ENCODE data around the gene PPP3R1.

DNA sequence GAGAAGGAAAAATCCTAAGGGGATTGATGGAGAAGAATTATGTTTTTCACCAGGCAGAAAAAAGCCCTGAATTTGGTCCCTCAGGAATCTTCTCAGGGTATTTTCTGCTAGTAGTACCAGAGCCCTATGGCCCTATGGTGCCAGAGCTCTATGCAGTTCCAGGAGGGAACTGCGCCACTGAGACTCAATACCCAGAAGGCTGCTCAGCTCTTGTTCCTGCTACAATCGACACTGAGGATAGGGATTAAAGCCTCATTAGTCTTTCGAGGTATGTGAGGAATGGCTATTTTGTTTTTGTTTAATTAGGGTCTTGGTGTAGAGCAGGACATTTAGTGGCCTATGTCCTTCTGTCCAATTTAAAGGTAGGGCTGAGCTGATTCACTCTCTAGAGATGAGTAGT is 21.7 kb upstream of the PPP3R1 start:
- TF ChIP-seq, protein P1, sequence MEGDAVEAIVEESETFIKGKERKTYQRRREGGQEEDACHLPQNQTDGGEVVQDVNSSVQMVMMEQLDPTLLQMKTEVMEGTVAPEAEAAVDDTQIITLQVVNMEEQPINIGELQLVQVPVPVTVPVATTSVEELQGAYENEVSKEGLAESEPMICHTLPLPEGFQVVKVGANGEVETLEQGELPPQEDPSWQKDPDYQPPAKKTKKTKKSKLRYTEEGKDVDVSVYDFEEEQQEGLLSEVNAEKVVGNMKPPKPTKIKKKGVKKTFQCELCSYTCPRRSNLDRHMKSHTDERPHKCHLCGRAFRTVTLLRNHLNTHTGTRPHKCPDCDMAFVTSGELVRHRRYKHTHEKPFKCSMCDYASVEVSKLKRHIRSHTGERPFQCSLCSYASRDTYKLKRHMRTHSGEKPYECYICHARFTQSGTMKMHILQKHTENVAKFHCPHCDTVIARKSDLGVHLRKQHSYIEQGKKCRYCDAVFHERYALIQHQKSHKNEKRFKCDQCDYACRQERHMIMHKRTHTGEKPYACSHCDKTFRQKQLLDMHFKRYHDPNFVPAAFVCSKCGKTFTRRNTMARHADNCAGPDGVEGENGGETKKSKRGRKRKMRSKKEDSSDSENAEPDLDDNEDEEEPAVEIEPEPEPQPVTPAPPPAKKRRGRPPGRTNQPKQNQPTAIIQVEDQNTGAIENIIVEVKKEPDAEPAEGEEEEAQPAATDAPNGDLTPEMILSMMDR (IDR thresholded peaks at IDR 0.05), result no peak
- TF ChIP-seq POLR2A (IDR thresholded peaks at IDR 0.05), result no peak

All from esophagus squamous epithelium (tissue), 4 donors.